Bladder microvascular endothelial cell (primary cell): ENCODE data around the gene SOX30. TPM values are rescaled to one million over a fixed set of nuclear protein-coding genes. Genes with fewer than 3 reads are reported as not detected.

Experiments
- total RNA-seq: library from RNA; depleted of rRNA; stranded (reverse); fragments of >200 nt; gene quantifications from 2 replicates; pipeline ENCODE4 v1.2.3, GENCODE V29; 2014

Gene SOX30
- total RNA-seq, result not detected in 2 replicates

GRCh38 chr5:157652377-157652692 is at the start of gene SOX30:
Gene SOX30 (minus strand): TSS chr5:157652438. CDS start chr5:157652078, 360 bp downstream.

GRCh38 chr5:157670662-157671591 is 18.7 kb upstream of the SOX30 start, which contains the start of gene C5orf52:
Gene C5orf52 (plus strand): TSS chr5:157671533. CDS start chr5:157671615, 82 bp downstream.

Other genes with a start within 250 kb of the SOX30 start
- gene NIPAL4, start 192.2 kb downstream of the SOX30 start, total RNA-seq, result not detected in 2 replicates
- 22.4 and 25.4 TPM in 2 replicates for gene ADAM19, start 76.7 kb downstream of the SOX30 start, total RNA-seq
- not detected in 2 replicates for gene C5orf52, start 19.1 kb upstream of the SOX30 start, total RNA-seq
- gene THG1L, start 79.0 kb upstream of the SOX30 start, total RNA-seq, result 4.8 and 11.8 TPM in 2 replicates
- 6.0 and 7.6 TPM in 2 replicates for gene LSM11, start 91.3 kb upstream of the SOX30 start, total RNA-seq
- 82.9 and 144 TPM in 2 replicates for gene CLINT1, start 206.7 kb upstream of the SOX30 start, total RNA-seq